ENCODE data around the gene DNM1L.
"Not testable (repeated sequence)": the region's sequence is repeated elsewhere in the genome, so short reads cannot be mapped to it uniquely, and the experiment has no call there.

DNA sequence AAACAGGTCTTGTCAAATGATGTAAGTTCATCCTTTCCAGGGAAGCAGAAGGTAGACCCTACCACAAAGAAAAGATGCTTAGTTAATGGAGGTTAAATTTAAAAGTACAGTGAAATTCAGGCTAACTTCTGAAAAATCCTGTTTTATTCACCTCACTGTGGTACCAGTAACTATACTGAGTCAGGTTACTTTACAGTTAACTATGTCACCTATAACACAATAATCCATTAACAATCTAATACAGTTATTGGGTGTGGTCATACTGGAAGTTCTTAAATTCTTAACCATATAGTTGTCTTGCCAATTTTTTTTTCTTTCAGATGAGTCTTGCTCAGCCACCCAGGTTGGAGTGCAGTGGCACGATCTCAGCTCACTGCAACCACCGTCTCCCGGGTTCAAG lies 46.2 kb downstream of the DNM1L start:
- TF ChIP-seq POLR2A, CTCF, POLR2AphosphoS5 (IDR thresholded peaks at IDR 0.05): not testable (repeated sequence)

Measured in gastroesophageal sphincter (tissue), 3 donors.